RWPE2 (cell line): ENCODE results near the gene CDK3.
A peak's percentile ranks its signal among the peaks of the same experiment; 100 is the strongest.

Source experiments
- ATAC-seq: fragments of 200-7000 bp; cut with Tn5 transposase; 3 replicates; pipeline ENCODE4 v1.9.1; 2021; ENCODE audit warnings: low read depth
- DNase-seq: peaks from one replicate; pipeline ENCODE4 v3.0.0-alpha.2; 2020; ENCODE audit warnings: low spot score
- H3K27ac ChIP-seq: fragments of 450-650 bp; 2 replicates; pipeline ENCODE4 v1.5.1; 2017; ENCODE audit warnings: mild to moderate bottlenecking; ENCODE audit not compliant: poor library complexity, severe bottlenecking
- H3K27me3 ChIP-seq: fragments of 250-450 bp; sonication (Bioruptor Pico); 2 replicates; pipeline ENCODE4 v1.5.1; 2021; ENCODE audit warnings: mild to moderate bottlenecking, moderate library complexity; ENCODE audit not compliant: insufficient read depth, poor library complexity, severe bottlenecking
- H3K36me3 ChIP-seq: fragments of 250-450 bp; sonication (Bioruptor Pico); 2 replicates; pipeline ENCODE4 v1.5.1; 2020; ENCODE audit warnings: low read depth, mild to moderate bottlenecking, moderate library complexity
- H3K4me1 ChIP-seq: fragments of 250-450 bp; sonication (Bioruptor Pico); 2 replicates; pipeline ENCODE4 v1.5.1; 2021; ENCODE audit warnings: mild to moderate bottlenecking, moderate library complexity; ENCODE audit not compliant: insufficient read depth, poor library complexity, severe bottlenecking
- H3K4me3 ChIP-seq: fragments of 250-450 bp; sonication (Bioruptor Pico); 2 replicates; pipeline ENCODE4 v1.5.1; 2021; ENCODE audit warnings: mild to moderate bottlenecking, moderate library complexity; ENCODE audit not compliant: severe bottlenecking
- H3K9me3 ChIP-seq: fragments of 250-450 bp; sonication (Bioruptor Pico); 2 replicates; pipeline ENCODE4 v1.5.1; 2021; ENCODE audit warnings: mild to moderate bottlenecking, moderate library complexity; ENCODE audit not compliant: severe bottlenecking
- CTCF ChIP-seq: fragments of 450-650 bp; IDR thresholded peaks from one replicate; pipeline ENCODE4 v1.5.1; 2017; ENCODE audit warnings: mild to moderate bottlenecking, moderate library complexity; ENCODE audit not compliant: poor library complexity, severe bottlenecking

CDK3 gene

GRCh38 chr17:76000755-76001521 is at the start of gene CDK3:
TSS of gene CDK3 (plus strand) at chr17:76000855. CDS start at chr17:76001426, 571 bp downstream.
- DNase-seq (no peak), ATAC-seq (no peak)
- Histone ChIP-seq H3K27ac (no peak within 1 kb of the TSS), H3K4me1 (peaks cover 9% of the 10 kb centered on the region), H3K4me3 (no peak within 1 kb of the TSS), H3K9me3 (no peaks in the 10 kb centered on the region), H3K36me3 (0 out of 2 replicates have a peak, but pooled peaks cover 3% of the 10 kb centered on the region), H3K27me3 (no peaks in the 10 kb centered on the region)
- peak; percentile 29 for TF ChIP-seq CTCF

GRCh38 chr17:75950855-75951554 is 49.6 kb upstream of the CDK3 start:
- DNase-seq (no peak), ATAC-seq (no peak)
- H3K4me3 ChIP-seq = no peak overlapping the region
- no peak overlapping the region for H3K27ac ChIP-seq
- H3K4me1 ChIP-seq = no peaks in the 10 kb centered on the region
- H3K9me3 ChIP-seq = no peaks in the 10 kb centered on the region
- no peak for TF ChIP-seq CTCF
- no peaks in the 10 kb centered on the region for H3K27me3 ChIP-seq
- H3K36me3 ChIP-seq = peaks cover 63% of the 10 kb centered on the region

GRCh38 chr17:75959051-75959838 is 41.4 kb upstream of the CDK3 start:
- Histone ChIP-seq H3K27me3 (no peaks in the 10 kb centered on the region), H3K36me3 (peaks cover 22% of the 10 kb centered on the region), H3K9me3 (no peaks in the 10 kb centered on the region), H3K4me1 (no peaks in the 10 kb centered on the region), H3K4me3 (no peak overlapping the region), H3K27ac (no peak overlapping the region)
- DNase-seq (no peak), ATAC-seq (no peak)
- TF ChIP-seq CTCF = no peak

- no peak overlapping the region for H3K27ac ChIP-seq
- no peaks in the 10 kb centered on the region for H3K27me3 ChIP-seq
- peaks cover 22% of the 10 kb centered on the region for H3K36me3 ChIP-seq
- H3K4me1 ChIP-seq = no peaks in the 10 kb centered on the region
- TF ChIP-seq CTCF = no peak
- no peak for DNase-seq
- no peak overlapping the region for H3K4me3 ChIP-seq
- no peak for ATAC-seq
- H3K9me3 ChIP-seq = no peaks in the 10 kb centered on the region
Measured at GRCh38 chr17:75959839-75960511, 40.7 kb upstream of the CDK3 start.
